PFSK-1 (cell line): ENCODE data around the gene AURKA.

Experiments used
- POLR2AphosphoS5 ChIP-seq: IDR thresholded peaks from 2 replicates; pipeline ENCODE4 v1.6.1; 2012; ENCODE audit warnings: low read depth, mild to moderate bottlenecking, control low read depth, low read length, moderate library complexity
- REST ChIP-seq, 2 experiments: IDR thresholded peaks; 2 replicates each; pipeline versions ENCODE4 v1.6.1 to v1.8.0; 2011 to 2012; ENCODE audit warnings: low read depth in 2 of 2, low read length in 2 of 2, control low read depth in 1 of 2, inconsistent platforms in 1 of 2, mild to moderate bottlenecking in 1 of 2, moderate library complexity in 1 of 2; ENCODE audit not compliant: insufficient read depth in 1 of 2
- TAF1 ChIP-seq: IDR thresholded peaks from 2 replicates; pipeline ENCODE4 v1.6.1; 2012; ENCODE audit warnings: low read length, control low read depth, borderline replicate concordance; ENCODE audit not compliant: insufficient read depth

- TF ChIP-seq POLR2AphosphoS5 = no peak
- TF ChIP-seq REST (IDR thresholded peaks at IDR 0.05; ENCODE audit: insufficient read depth in 1 of 2, low read depth in 2 of 2, low read length in 2 of 2) = no peak
- TF ChIP-seq TAF1 = no peak
These were observed 11.6 kb downstream of the AURKA start for GRCh38 chr20:56380375-56380774.
